ENCODE data around the gene KRTAP20-3.

KRTAP20-3 gene

DNA sequence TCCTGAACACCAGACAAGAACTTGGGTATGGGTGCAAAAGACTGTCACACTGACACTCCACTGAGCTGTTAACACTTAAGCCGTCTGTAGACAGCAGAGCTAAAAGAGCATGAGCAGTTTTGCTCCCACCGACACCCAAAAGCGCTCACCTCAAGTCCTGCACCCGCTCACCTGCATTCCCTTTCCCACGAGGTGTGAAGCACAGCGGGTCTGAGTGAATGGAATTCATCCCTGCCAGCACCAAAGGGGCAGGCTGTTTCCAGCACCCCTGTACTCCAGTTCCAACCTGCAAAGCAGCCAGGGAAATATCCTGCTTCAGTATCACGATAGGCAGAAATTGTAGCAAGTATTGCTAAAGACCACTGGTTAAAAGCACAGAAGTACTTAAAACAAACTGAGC is 47.2 kb downstream of the KRTAP20-3 start:
- DNase-seq = no peak
